Ascending aorta (tissue), 2 donors: ENCODE results near the gene RBM27. TPM values are rescaled to one million over a fixed set of nuclear protein-coding genes. Genes with fewer than 3 reads are reported as not detected.
"Not testable (repeated sequence)": the region's sequence is repeated elsewhere in the genome, so short reads cannot be mapped to it uniquely, and the experiment has no call there.

Source experiments
- DNase-seq, 2 donors: peaks; one replicate each; pipeline ENCODE4 v3.0.0-alpha.2; 2019; ENCODE audit warnings: low spot score in 2 of 2
- H3K27ac ChIP-seq, 2 donors: fragments of 200-600 bp; sonication (generic); one replicate each; pipeline ENCODE4 v1.5.1; 2016 to 2017; ENCODE audit warnings: mild to moderate bottlenecking in 1 of 2
- H3K27me3 ChIP-seq: fragments of 200-600 bp; sonication (generic); one replicate; pipeline ENCODE4 v1.5.1; 2017
- H3K36me3 ChIP-seq, 2 donors: fragments of 200-600 bp; sonication (generic); one replicate each; pipeline ENCODE4 v1.5.1; 2016
- H3K4me1 ChIP-seq, 2 donors: fragments of 200-600 bp; sonication (generic); one replicate each; pipeline ENCODE4 v1.5.1; 2016 to 2017; ENCODE audit warnings: mild to moderate bottlenecking in 1 of 2
- H3K4me3 ChIP-seq, 2 donors: fragments of 200-600 bp; sonication (generic); one replicate each; pipeline ENCODE4 v1.5.1; 2016 to 2017; ENCODE audit warnings: mild to moderate bottlenecking in 1 of 2
- H3K9me3 ChIP-seq, 2 donors: fragments of 200-600 bp; sonication (generic); one replicate each; pipeline ENCODE4 v1.5.1; 2016
- intact Hi-C: fragments of 100-400 bp; cut with DNase I; formaldehyde crosslinking; loops from one replicate; pipeline ENCODE4 v1.15.1; 2023
- total RNA-seq: library from RNA; depleted of rRNA; stranded (reverse); fragments of >200 nt; gene quantifications from one replicate; pipeline ENCODE4 v1.1.0, GENCODE V29; 2016
- TF ChIP-seq, protein P1 (sequence below), 3 experiments: fragments of 200-600 bp in 2 of 3; fragments of 450-650 bp in 1 of 3; sonication (generic) in 2 of 3; IDR thresholded peaks; one replicate each; pipeline ENCODE4 v1.5.1; 2016 to 2019; ENCODE audit warnings: antibody characterized with exemption in 3 of 3, mild to moderate bottlenecking in 1 of 3, moderate library complexity in 1 of 3

The RBM27 gene
- total RNA-seq, 1 donor from 2014 or later, result 5.9 TPM

DNA sequence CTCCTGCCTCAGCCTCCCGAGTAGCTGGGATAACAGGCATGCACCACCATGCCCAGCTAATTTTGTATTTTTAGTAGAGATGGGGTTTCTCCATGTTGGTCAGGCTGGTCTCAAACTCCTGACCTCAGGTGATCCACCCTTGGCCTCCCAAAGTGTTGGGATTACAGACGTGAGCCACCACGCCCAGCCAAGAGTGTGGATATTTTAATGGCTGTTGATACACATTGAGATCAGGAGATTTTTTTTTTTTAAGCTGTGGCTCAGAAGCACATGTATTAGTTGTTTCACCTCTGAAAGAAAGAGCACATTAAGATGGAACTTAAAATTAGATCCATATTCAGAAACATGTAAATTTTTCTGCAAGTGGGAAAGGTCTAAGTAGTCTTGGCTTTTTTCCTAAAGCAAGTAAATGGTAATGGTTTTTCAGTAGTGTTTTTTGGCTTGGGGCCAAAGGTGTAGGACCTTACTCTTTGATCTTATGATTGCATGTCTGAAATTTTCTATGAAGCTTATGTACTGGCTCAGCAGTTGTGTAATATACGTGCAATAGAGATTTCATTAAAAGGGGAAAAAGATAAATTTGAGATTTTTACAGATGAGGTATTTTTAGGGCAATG is 9.9 kb downstream of the RBM27 start:
- Histone ChIP-seq H3K4me1 (peaks cover 0 to 25% of the 10 kb centered on the region in 2 donors), H3K27ac (no peak overlapping the region), H3K4me3 (no peak overlapping the region), H3K36me3 (no peaks in the 10 kb centered on the region), H3K9me3 (no peaks in the 10 kb centered on the region), H3K27me3 (no peaks in the 10 kb centered on the region)
- intact Hi-C loops, result no loop called here
- DNase-seq, result no peak
- TF ChIP-seq, protein P1, sequence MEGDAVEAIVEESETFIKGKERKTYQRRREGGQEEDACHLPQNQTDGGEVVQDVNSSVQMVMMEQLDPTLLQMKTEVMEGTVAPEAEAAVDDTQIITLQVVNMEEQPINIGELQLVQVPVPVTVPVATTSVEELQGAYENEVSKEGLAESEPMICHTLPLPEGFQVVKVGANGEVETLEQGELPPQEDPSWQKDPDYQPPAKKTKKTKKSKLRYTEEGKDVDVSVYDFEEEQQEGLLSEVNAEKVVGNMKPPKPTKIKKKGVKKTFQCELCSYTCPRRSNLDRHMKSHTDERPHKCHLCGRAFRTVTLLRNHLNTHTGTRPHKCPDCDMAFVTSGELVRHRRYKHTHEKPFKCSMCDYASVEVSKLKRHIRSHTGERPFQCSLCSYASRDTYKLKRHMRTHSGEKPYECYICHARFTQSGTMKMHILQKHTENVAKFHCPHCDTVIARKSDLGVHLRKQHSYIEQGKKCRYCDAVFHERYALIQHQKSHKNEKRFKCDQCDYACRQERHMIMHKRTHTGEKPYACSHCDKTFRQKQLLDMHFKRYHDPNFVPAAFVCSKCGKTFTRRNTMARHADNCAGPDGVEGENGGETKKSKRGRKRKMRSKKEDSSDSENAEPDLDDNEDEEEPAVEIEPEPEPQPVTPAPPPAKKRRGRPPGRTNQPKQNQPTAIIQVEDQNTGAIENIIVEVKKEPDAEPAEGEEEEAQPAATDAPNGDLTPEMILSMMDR (IDR thresholded peaks at IDR 0.05), result no peak

DNA sequence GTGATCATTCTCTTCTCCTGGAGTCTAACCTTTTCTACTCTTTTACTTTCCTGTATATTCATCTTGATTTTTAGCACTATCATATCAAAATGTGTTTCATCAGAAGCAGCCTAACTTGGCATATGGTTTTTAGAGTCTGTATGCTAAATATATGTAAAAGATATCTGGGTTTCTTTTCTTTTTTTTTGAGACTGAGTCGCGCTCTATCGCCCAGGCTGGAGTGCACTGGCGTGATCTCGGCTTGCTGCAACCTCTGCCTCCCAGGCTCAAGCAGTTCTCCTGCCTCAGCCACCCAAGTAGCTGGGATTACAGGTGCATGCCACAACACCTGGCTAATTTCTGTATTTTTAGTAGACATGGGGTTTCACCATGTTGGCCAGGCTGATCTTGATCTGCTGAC is 11.5 kb downstream of the RBM27 start:
- H3K27ac ChIP-seq, H3K27me3 ChIP-seq, DNase-seq, H3K36me3 ChIP-seq, intact Hi-C loops, H3K9me3 ChIP-seq, H3K4me3 ChIP-seq: not testable (repeated sequence)
- peaks cover 0 to 13% of the 10 kb centered on the region in 2 donors for H3K4me1 ChIP-seq

DNA sequence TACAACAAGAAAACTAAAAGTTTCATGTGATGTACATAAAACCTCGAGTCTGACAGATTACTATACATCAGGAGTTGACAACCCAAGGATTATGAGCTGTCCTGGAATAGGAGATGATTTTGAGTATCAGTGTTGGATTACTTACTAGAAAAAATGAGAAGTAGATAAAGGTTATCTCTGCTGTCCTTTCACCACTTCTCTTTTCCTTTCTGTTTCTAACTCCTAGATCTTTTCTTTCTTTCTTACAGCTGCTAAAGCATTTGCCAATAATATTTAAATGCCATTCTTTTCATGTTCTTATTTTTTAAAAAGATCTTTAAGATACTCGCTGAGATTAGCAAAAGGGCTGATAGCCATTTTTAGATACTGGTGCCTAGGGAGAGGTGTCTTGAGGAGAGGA is 14.8 kb downstream of the RBM27 start:
- TF ChIP-seq, protein P1 (IDR thresholded peaks at IDR 0.05), result no peak
- Histone ChIP-seq H3K9me3 (no peaks in the 10 kb centered on the region), H3K4me1 (peaks cover 0 to 9% of the 10 kb centered on the region in 2 donors), H3K27ac (no peak overlapping the region), H3K27me3 (no peaks in the 10 kb centered on the region), H3K4me3 (no peak overlapping the region), H3K36me3 (peaks cover 4 to 8% of the 10 kb centered on the region in 2 donors)
- intact Hi-C loops, result no loop called here
- no peak for DNase-seq

DNA sequence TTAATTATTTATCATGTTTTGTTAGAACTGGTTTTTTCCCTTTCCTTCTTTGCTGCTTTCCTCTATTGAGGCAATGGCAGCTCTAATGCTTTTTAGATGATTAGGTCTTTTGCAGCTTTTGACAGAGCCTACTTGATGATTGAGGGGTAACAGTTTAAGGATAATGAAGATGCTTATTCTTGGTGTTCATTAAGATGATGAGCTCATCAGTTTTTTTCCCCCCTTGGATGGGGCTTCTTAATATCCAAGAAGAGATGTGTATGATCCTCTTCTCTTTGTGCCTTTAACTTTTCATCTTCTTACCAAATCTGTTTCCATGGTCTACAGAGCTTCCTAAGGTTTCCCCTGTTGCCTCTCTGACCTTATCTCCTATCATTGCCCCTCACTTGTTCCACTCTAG is 15.8 kb downstream of the RBM27 start:
- intact Hi-C loops, result no loop called here
- Histone ChIP-seq H3K36me3 (peaks cover 4 to 10% of the 10 kb centered on the region in 2 donors), H3K4me1 (peaks cover 0 to 6% of the 10 kb centered on the region in 2 donors), H3K9me3 (no peaks in the 10 kb centered on the region), H3K4me3 (no peak overlapping the region), H3K27me3 (no peaks in the 10 kb centered on the region), H3K27ac (no peak overlapping the region)
- DNase-seq, result no peak
- TF ChIP-seq, protein P1 (IDR thresholded peaks at IDR 0.05), result no peak

DNA sequence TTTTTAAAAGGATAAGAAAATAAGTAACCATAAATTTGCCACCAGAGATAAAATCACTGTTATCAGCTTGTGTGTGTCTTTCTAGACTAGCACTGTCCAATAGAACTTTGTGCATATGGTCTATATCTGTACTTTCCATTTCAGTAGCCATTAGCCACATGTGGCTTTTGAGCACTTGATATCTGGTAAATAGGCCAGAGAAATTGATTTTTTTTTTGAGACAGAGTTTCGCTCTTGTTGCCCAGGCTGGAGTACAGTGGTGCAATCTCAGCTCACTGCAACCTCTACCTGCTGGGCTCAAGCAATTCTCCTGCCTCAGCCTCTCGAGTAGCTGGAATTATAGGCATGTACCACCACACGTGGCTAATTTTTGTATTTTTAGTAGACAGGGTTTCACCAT is 17.8 kb downstream of the RBM27 start:
- no peak overlapping the region for H3K27ac ChIP-seq
- no peaks in the 10 kb centered on the region for H3K9me3 ChIP-seq
- H3K4me1 ChIP-seq, result peaks cover 0 to 6% of the 10 kb centered on the region in 2 donors
- intact Hi-C loops, result no loop called here
- no peak overlapping the region for H3K4me3 ChIP-seq
- TF ChIP-seq, protein P1 (IDR thresholded peaks at IDR 0.05), result no peak
- no peak for DNase-seq
- H3K27me3 ChIP-seq, result no peaks in the 10 kb centered on the region
- H3K36me3 ChIP-seq, result peaks cover 7 to 15% of the 10 kb centered on the region in 2 donors

DNA sequence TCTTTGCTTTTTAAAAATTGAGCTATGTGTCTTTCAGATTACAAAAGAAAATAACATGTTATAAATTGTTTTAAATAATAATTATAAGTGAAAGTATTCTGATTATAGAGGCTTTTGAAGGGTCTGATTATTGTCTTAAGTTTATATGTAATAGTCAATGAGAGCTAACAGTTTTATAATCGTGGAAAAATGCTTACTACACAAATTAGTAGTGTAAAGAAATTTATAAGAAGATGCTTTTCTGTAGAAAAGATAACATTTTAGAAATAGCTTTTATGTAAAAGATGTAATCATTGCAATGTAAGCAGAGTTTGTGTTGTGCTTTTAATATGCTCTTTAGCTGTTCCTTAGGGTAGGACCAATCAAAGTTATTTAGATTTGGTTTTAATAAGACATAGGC is 18.6 kb downstream of the RBM27 start:
- no peaks in the 10 kb centered on the region for H3K27me3 ChIP-seq
- TF ChIP-seq, protein P1 (IDR thresholded peaks at IDR 0.05), result no peak
- peaks cover 0 to 6% of the 10 kb centered on the region in 2 donors for H3K4me1 ChIP-seq
- H3K36me3 ChIP-seq, result peaks cover 9 to 15% of the 10 kb centered on the region in 2 donors
- intact Hi-C loops, result no loop called here
- no peaks in the 10 kb centered on the region for H3K9me3 ChIP-seq
- no peak for DNase-seq
- H3K4me3 ChIP-seq, result no peak overlapping the region
- no peak overlapping the region for H3K27ac ChIP-seq
